ENCODE measurements around the gene LRRC41. TPM values are rescaled to one million over a fixed set of nuclear protein-coding genes. Genes with fewer than 3 reads are reported as not detected.
A peak's percentile ranks its signal among the peaks of the same experiment; 100 is the strongest.

The LRRC41 gene
- total and polyA plus RNA-seq, 2 experiments from 2014 or later = 103 to 133 TPM

DNA sequence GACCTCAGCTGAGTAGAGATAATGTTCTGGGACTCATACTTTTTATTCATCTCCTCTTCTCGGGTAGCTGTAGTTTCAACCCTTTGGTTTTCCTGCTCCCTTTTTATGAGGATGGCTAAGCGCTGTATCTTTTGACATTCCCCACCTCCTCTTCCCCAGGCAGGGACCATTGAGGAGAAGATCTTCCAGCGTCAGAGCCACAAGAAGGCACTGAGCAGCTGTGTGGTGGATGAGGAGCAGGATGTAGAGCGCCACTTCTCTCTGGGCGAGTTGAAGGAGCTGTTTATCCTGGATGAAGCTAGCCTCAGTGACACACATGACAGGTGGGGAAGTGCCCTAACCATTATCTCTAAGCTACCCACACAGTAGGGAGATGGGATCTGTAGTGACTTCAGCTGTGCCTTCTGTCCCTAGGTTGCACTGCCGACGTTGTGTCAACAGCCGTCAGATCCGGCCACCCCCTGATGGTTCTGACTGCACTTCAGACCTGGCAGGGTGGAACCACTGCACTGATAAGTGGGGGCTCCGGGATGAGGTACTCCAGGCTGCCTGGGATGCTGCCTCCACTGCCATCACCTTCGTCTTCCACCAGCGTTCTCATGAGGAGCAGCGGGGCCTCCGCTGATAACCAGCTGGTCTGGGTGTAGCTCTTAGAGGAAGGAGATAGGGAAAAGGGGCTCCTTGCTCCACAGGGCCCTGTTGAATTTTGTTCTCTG lies 25.6 kb downstream of the LRRC41 start:
- peaks cover 25% of the 10 kb centered on the region for H3K36me3 ChIP-seq (ENCODE audit: low read depth)
- no peaks in the 10 kb centered on the region for H3K4me1 ChIP-seq (ENCODE audit: insufficient read depth)
- 79 to 88% methylated on average over 14 of the region's 14 CpGs for WGBS, 2 experiments (ENCODE audit: low coverage in 1 of 2, low lambda C conversion rate in 2 of 2, missing lambda C conversion rate in 2 of 2)
- H3K27ac ChIP-seq = no peak overlapping the region
- DNase-seq = no peak
- no peaks in the 10 kb centered on the region for H3K27me3 ChIP-seq (replicated peaks; ENCODE audit: insufficient read depth)
- peaks cover 15% of the 10 kb centered on the region; the same call in 1 of the 2 replicates for H3F3A ChIP-seq (ENCODE audit: insufficient read depth)
- no peak overlapping the region for H3K4me3 ChIP-seq
- no peaks in the 10 kb centered on the region for H4K20me1 ChIP-seq (ENCODE audit: insufficient read depth)
- TF ChIP-seq EZH2 (IDR thresholded peaks at IDR 0.05; ENCODE audit: insufficient read depth, poor library complexity, severe bottlenecking) (no peak), EZH2phosphoT487 (IDR thresholded peaks at IDR 0.05; ENCODE audit: insufficient read depth, low read depth) (no peak)
- H3K4me2 ChIP-seq (ENCODE audit: unreplicated experiment) = no peak overlapping the region
- H3K9me3 ChIP-seq (ENCODE audit: low read depth) = no peaks in the 10 kb centered on the region
- no peak overlapping the region for H2AFZ ChIP-seq
- no peak overlapping the region for H3K9ac ChIP-seq
- no peaks in the 10 kb centered on the region for H3K9me2 ChIP-seq (ENCODE audit: insufficient read depth)
- in situ Hi-C loops (cut with MboI) = no loop called here
- peaks cover 7% of the 10 kb centered on the region; the same call in 1 of the 2 replicates for H3K79me2 ChIP-seq (ENCODE audit: insufficient read depth)

DNA sequence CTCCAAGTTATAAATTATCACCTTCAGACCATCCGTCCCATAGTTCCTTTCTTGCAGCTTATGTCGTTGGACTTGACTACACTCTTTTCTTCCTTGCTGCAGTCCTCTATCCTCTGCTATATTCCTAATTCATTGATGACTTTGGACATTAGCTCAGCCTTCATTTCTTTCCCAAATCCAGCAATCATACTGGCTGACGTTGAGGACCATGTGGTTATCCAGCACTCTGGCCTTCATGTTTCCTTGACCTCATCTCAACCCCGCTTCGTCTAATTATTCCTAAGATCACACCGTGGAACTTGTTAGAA lies 28.4 kb downstream of the LRRC41 start:
- in situ Hi-C loops (cut with MboI) = no loop called here
- no peaks in the 10 kb centered on the region for H4K20me1 ChIP-seq (ENCODE audit: insufficient read depth)
- no peak for DNase-seq
- H3K27me3 ChIP-seq (replicated peaks; ENCODE audit: insufficient read depth) = no peaks in the 10 kb centered on the region
- peaks cover 15% of the 10 kb centered on the region; the same call in 1 of the 2 replicates for H3F3A ChIP-seq (ENCODE audit: insufficient read depth)
- H3K36me3 ChIP-seq (ENCODE audit: low read depth) = peaks cover 10% of the 10 kb centered on the region; the same call in 1 of the 2 replicates
- no peaks in the 10 kb centered on the region for H3K4me1 ChIP-seq (ENCODE audit: insufficient read depth)
- no peak overlapping the region for H3K27ac ChIP-seq
- TF ChIP-seq EZH2phosphoT487 (IDR thresholded peaks at IDR 0.05; ENCODE audit: insufficient read depth, low read depth) (no peak), EZH2 (IDR thresholded peaks at IDR 0.05; ENCODE audit: insufficient read depth, poor library complexity, severe bottlenecking) (no peak)
- no peak overlapping the region for H3K4me3 ChIP-seq
- 84 to 89% methylated on average over 6 of the region's 6 CpGs for WGBS, 2 experiments (ENCODE audit: low coverage in 1 of 2, low lambda C conversion rate in 2 of 2, missing lambda C conversion rate in 2 of 2)
- H3K9me3 ChIP-seq (ENCODE audit: low read depth) = no peaks in the 10 kb centered on the region
- H2AFZ ChIP-seq = no peak overlapping the region
- no peak overlapping the region for H3K4me2 ChIP-seq (ENCODE audit: unreplicated experiment)
- no peak overlapping the region for H3K9ac ChIP-seq
- no peaks in the 10 kb centered on the region for H3K79me2 ChIP-seq (ENCODE audit: insufficient read depth)
- H3K9me2 ChIP-seq (ENCODE audit: insufficient read depth) = no peaks in the 10 kb centered on the region

DNA sequence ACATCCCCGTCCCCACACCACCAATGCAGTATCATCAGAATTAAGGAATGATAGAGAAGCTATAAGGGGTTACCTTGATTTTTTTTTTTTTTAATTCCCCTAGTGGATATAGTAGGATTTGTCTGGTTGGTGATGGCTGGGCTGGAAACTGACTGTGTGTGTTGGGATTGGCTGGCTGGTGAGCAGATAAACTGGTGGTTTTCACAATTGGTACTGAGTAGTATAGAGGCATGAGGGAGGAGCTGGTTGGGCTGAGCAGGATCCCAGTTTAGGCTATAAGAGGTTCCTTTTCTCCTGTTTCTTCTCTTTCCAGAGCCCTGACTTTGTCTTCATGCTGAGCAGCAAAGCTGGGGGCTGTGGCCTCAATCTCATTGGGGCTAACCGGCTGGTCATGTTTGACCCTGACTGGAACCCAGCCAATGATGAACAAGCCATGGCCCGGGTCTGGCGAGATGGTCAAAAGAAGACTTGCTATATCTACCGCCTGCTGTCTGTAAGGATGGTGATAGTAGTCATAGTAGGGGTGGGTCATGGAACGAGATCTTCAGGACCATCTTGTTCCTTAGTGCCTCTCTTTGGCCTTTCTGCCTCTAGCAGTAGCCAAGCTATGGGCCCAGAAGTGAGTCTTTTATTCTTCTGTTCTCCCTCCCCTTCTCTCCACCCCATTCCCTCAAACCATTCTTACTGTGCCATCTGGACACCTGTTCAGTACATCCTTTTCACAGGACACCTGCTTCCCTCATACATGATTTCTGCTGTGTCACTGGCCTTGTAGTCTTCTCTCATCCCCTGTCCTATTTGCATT lies 29.0 kb downstream of the LRRC41 start:
- H2AFZ ChIP-seq = no peak overlapping the region
- H3K9ac ChIP-seq = no peak overlapping the region
- TF ChIP-seq EZH2 (IDR thresholded peaks at IDR 0.05; ENCODE audit: insufficient read depth, poor library complexity, severe bottlenecking) = no peak
- no peak for TF ChIP-seq EZH2phosphoT487 (IDR thresholded peaks at IDR 0.05; ENCODE audit: insufficient read depth, low read depth)
- no peaks in the 10 kb centered on the region for H3K4me1 ChIP-seq (ENCODE audit: insufficient read depth)
- DNase-seq = peak; percentile 35
- H3K79me2 ChIP-seq (ENCODE audit: insufficient read depth) = no peaks in the 10 kb centered on the region
- H4K20me1 ChIP-seq (ENCODE audit: insufficient read depth) = no peaks in the 10 kb centered on the region
- H3K9me3 ChIP-seq (ENCODE audit: low read depth) = no peaks in the 10 kb centered on the region
- no peak overlapping the region for H3K4me2 ChIP-seq (ENCODE audit: unreplicated experiment)
- H3K27me3 ChIP-seq (replicated peaks; ENCODE audit: insufficient read depth) = no peaks in the 10 kb centered on the region
- WGBS, 2 experiments (ENCODE audit: low coverage in 1 of 2, low lambda C conversion rate in 2 of 2, missing lambda C conversion rate in 2 of 2) = 91 to 93% methylated on average over 6 of the region's 6 CpGs
- H3K27ac ChIP-seq = no peak overlapping the region
- peaks cover 4% of the 10 kb centered on the region; the same call in 1 of the 2 replicates for H3K36me3 ChIP-seq (ENCODE audit: low read depth)
- H3F3A ChIP-seq (ENCODE audit: insufficient read depth) = peaks cover 15% of the 10 kb centered on the region; the same call in 1 of the 2 replicates
- H3K4me3 ChIP-seq = no peak overlapping the region
- H3K9me2 ChIP-seq (ENCODE audit: insufficient read depth) = no peaks in the 10 kb centered on the region
- in situ Hi-C loops (cut with MboI) = no loop called here

DNA sequence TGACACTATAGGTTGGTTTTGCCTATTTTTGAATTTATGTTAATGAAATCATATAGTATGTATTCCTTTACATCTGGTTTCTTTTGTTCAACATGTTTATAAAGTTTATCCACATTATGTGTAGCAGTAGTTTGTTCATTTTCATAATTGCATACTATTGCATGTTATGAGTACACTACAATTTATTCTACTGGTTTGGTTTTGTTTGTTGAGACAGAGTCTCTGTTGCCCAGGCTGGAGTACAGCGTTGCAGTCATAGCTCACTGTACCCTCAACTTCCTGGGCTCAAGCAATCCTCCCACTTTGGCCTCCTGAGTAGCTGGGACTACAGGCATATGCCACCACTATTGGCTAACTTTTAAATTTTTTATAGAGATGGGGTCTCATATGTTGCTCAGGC lies 34.8 kb downstream of the LRRC41 start:
- no peak overlapping the region for H3K4me3 ChIP-seq
- in situ Hi-C loops (cut with MboI) = no loop called here
- no peaks in the 10 kb centered on the region; the same call in 1 of the 2 replicates for H3K36me3 ChIP-seq (ENCODE audit: low read depth)
- H2AFZ ChIP-seq = no peak overlapping the region
- H4K20me1 ChIP-seq (ENCODE audit: insufficient read depth) = no peaks in the 10 kb centered on the region
- no peak for DNase-seq
- no peaks in the 10 kb centered on the region for H3K4me1 ChIP-seq (ENCODE audit: insufficient read depth)
- no peaks in the 10 kb centered on the region for H3K9me2 ChIP-seq (ENCODE audit: insufficient read depth)
- TF ChIP-seq EZH2 (IDR thresholded peaks at IDR 0.05; ENCODE audit: insufficient read depth, poor library complexity, severe bottlenecking) = no peak
- TF ChIP-seq EZH2phosphoT487 (IDR thresholded peaks at IDR 0.05; ENCODE audit: insufficient read depth, low read depth) = no peak
- WGBS, 2 experiments (ENCODE audit: low coverage in 1 of 2, low lambda C conversion rate in 2 of 2, missing lambda C conversion rate in 2 of 2) = 100% methylated on average over 1 of the region's 1 CpG
- H3K27ac ChIP-seq = no peak overlapping the region
- H3K27me3 ChIP-seq (replicated peaks; ENCODE audit: insufficient read depth) = no peaks in the 10 kb centered on the region
- H3K9me3 ChIP-seq (ENCODE audit: low read depth) = no peaks in the 10 kb centered on the region
- H3F3A ChIP-seq (ENCODE audit: insufficient read depth) = no peaks in the 10 kb centered on the region
- no peak overlapping the region for H3K9ac ChIP-seq
- no peaks in the 10 kb centered on the region for H3K79me2 ChIP-seq (ENCODE audit: insufficient read depth)
- H3K4me2 ChIP-seq (ENCODE audit: unreplicated experiment) = no peak overlapping the region

All from GM23248 (cell line).